HepG2 (cell line): Measurements from ENCODE around the gene PCBD2. TPM values are rescaled to one million over a fixed set of nuclear protein-coding genes. Genes with fewer than 3 reads are reported as not detected.

Source experiments
- ATRX ChIP-seq: sonication (generic); formaldehyde crosslinking; IDR thresholded peaks from 2 replicates; pipeline ENCODE4 v1.4.0; 2020; ENCODE audit warnings: missing genetic modification reagents, borderline replicate concordance
- ESRRA ChIP-seq: sonication (generic); formaldehyde crosslinking; IDR thresholded peaks from 2 replicates; pipeline ENCODE4 v1.5.1; 2020; ENCODE audit warnings: mild to moderate bottlenecking, low read depth, missing genetic modification reagents
- FOSL1 ChIP-seq: sonication (generic); formaldehyde crosslinking; IDR thresholded peaks from 2 replicates; pipeline ENCODE4 v1.9.0; 2021; ENCODE audit warnings: missing genetic modification reagents, borderline replicate concordance
- GTF2F1 ChIP-seq: fragments of 150-350 bp; IDR thresholded peaks from 2 replicates; pipeline ENCODE4 v1.6.1; 2014; ENCODE audit warnings: low read length
- KLF15 ChIP-seq: sonication (generic); formaldehyde crosslinking; IDR thresholded peaks from 2 replicates; pipeline ENCODE4 v1.8.1; 2023; ENCODE audit warnings: borderline replicate concordance, mild to moderate bottlenecking, inconsistent platforms, missing genetic modification reagents, mixed read lengths
- MZF1 ChIP-seq: sonication (generic); formaldehyde crosslinking; IDR thresholded peaks from 2 replicates; pipeline ENCODE4 v1.8.1; 2023; ENCODE audit warnings: mild to moderate bottlenecking, missing genetic modification reagents, borderline replicate concordance
- NONO ChIP-seq, 2 experiments: fragments of 450-650 bp in 1 of 2; sonication (generic) in 1 of 2; formaldehyde crosslinking in 1 of 2; IDR thresholded peaks in 1 of 2; conservative IDR thresholded peaks in 1 of 2; 2 replicates each; pipeline versions ENCODE4 v1.6.1 to v1.8.0; 2017 to 2022; ENCODE audit warnings: mild to moderate bottlenecking in 1 of 2, missing genetic modification reagents in 1 of 2, moderate library complexity in 1 of 2
- PHF20 ChIP-seq: sonication (generic); formaldehyde crosslinking; IDR thresholded peaks from 2 replicates; pipeline ENCODE4 v1.5.0; 2020; ENCODE audit warnings: mild to moderate bottlenecking, missing genetic modification reagents
- U2AF1 ChIP-seq: fragments of 200-400 bp; formaldehyde crosslinking; optimal IDR thresholded peaks from 2 replicates; pipeline ENCODE3; 2017; ENCODE audit warnings: mild to moderate bottlenecking, low read depth, low read length
- ZNF761 ChIP-seq: sonication (generic); formaldehyde crosslinking; conservative IDR thresholded peaks from 2 replicates; pipeline ENCODE4 v1.4.0; 2020; ENCODE audit warnings: mild to moderate bottlenecking, missing genetic modification reagents
- polyA plus RNA-seq, 8 experiments: library from polyadenylated mRNA; depleted of rRNA in 3 of 8; stranded (reverse) in 7 of 8; unstranded in 1 of 8; fragments of >200 nt; fragmentation: Illumina TruSeq in 4 of 8; extraction: Trizol in 4 of 8; gene quantifications; 2 replicates each; pipeline versions ENCODE4 v1.2.1 to v1.2.3, GENCODE V29; 2011 to 2016; ENCODE audit warnings: low read depth in 4 of 8, missing spikeins in 1 of 8, mixed read lengths in 1 of 8; ENCODE audit not compliant: insufficient read depth in 1 of 8
- total RNA-seq, 5 experiments: library from RNA; depleted of rRNA; stranded (reverse); fragments of >200 nt; fragmentation: Illumina TruSeq; extraction: Trizol; gene quantifications; 2 replicates each; pipeline ENCODE4 v1.2.3, GENCODE V29; 2016; ENCODE audit warnings: low read depth in 1 of 5
- TF ChIP-seq, protein P1 (sequence below): sonication (generic); formaldehyde crosslinking; IDR thresholded peaks from 2 replicates; pipeline ENCODE4 v1.4.0; 2020; ENCODE audit warnings: mild to moderate bottlenecking, missing genetic modification reagents
- TF ChIP-seq, protein P2 (sequence below): sonication (generic); formaldehyde crosslinking; IDR thresholded peaks from 2 replicates; pipeline ENCODE4 v1.5.0; 2020; ENCODE audit warnings: missing genetic modification reagents
- TF ChIP-seq, protein P3 (sequence below): sonication (generic); formaldehyde crosslinking; IDR thresholded peaks from 2 replicates; pipeline ENCODE4 v1.4.0; 2020; ENCODE audit warnings: mild to moderate bottlenecking, missing genetic modification reagents

PCBD2 gene
- total and polyA plus RNA-seq, 2 of the 13 experiments (the other 11 are each of a cell fraction or from before 2014, with no cell fraction given), result 5.5 to 12.0 TPM

DNA sequence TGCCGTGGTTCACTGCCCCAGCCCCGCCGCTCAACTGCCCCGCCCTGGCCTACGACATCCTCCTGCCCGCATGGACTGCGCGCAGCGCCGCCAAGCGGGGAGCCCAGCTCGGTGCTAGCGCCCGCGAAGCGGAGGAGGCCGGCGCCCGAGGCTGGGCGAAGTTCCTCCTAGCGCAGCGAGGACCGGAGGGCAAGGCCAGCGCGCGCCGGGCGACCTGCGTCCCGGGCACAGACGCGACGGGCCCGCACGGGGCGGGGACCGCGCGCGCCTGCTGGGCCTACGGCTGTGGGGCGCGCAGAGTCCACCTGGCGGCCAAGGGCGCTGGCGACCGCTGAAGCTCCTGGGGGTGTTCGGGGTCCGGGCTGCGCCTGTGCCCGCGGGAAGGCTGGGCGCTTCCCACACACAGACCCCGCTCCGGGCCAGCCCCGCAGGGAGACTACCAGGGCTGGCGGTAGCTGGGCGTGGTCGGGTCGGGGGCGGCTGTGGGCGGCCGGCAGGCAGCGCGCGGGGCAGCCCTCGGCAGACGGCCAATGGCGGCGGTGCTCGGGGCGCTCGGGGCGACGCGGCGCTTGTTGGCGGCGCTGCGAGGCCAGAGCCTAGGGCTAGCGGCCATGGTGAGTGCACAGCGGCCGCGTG is at the start of gene PCBD2 (continued):
- peak; percentile 89 for TF ChIP-seq ESRRA
- peak; percentile 89; the same call in 1 of the 2 replicates for TF ChIP-seq ZNF761 (CRISPR knock-in tag)
- TF ChIP-seq NONO (IDR thresholded peaks at IDR 0.05), result no peak
- TF ChIP-seq NONO (CRISPR knock-in tag; conservative IDR thresholded peaks at IDR 0.05), result peak; percentile 98
- TF ChIP-seq U2AF1, result peak; percentile 33
- TF ChIP-seq MZF1 (CRISPR knock-in tag), result no peak
- no peak for TF ChIP-seq FOSL1
- TF ChIP-seq ATRX (CRISPR knock-in tag), result no peak
- no peak; the same call in 1 of the 2 replicates for TF ChIP-seq KLF15
- TF ChIP-seq, protein P1, sequence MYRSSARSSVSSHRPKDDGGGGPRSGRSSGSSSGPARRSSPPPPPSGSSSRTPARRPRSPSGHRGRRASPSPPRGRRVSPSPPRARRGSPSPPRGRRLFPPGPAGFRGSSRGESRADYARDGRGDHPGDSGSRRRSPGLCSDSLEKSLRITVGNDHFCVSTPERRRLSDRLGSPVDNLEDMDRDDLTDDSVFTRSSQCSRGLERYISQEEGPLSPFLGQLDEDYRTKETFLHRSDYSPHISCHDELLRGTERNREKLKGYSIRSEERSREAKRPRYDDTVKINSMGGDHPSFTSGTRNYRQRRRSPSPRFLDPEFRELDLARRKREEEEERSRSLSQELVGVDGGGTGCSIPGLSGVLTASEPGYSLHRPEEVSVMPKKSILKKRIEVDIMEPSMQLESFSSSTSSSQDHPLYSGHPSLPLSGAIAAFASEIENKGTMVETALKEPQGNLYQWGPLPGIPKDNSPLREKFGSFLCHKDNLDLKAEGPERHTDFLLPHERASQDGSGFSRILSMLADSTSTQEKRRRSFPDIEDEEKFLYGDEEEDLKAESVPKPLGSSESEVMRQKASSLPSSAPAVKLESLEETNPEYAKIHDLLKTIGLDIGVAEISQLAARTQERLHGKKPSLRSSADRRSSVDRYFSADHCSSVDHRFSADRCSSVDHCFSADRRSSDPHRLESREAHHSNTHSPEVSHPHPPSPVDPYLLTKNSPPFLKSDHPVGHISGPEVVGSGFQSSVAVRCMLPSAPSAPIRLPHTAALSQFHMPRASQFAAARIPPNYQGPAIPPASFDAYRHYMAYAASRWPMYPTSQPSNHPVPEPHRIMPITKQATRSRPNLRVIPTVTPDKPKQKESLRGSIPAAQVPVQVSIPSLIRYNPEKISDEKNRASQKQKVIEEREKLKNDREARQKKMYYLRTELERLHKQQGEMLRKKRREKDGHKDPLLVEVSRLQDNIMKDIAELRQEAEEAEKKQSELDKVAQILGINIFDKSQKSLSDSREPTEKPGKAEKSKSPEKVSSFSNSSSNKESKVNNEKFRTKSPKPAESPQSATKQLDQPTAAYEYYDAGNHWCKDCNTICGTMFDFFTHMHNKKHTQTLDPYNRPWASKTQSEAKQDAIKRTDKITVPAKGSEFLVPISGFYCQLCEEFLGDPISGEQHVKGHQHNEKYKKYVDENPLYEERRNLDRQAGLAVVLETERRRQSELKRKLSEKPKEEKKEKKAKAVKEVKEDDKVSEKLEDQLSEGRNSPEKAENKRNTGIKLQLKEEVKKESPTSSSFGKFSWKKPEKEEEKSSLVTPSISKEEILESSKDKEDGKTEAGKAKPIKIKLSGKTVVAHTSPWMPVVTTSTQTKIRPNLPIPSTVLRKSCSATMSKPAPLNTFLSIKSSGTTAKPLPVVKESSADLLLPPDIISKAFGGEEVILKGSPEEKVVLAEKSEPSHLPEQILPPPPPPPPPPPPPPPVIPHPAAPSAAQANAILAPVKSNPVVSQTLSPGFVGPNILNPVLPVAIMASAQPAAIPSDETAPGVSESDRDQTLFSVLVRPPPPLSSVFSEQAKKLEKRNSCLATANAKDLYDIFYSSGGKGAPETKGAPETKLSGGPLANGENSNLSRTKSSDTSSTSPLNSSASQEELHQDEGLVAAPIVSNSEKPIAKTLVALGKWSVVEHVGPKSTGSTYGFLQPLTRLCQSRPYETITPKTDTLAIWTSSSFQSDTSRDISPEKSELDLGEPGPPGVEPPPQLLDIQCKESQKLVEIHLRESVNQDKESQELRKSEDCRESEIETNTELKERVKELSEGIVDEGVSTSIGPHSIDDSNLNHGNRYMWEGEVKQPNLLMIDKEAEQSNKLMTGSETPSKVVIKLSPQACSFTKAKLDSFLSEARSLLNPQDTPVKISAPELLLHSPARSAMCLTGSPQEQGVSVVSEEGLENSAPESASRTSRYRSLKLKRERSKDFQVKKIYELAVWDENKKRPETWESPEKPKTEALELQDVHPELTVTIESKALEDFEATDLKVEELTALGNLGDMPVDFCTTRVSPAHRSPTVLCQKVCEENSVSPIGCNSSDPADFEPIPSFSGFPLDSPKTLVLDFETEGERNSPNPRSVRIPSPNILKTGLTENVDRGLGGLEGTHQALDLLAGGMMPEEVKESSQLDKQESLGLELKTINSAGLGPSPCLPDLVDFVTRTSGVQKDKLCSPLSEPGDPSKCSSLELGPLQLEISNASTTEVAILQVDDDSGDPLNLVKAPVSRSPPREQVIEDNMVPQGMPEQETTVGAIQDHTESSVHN (CRISPR knock-in tag), result peak; percentile 73; the same call in 1 of the 2 replicates
- TF ChIP-seq PHF20 (CRISPR knock-in tag), result no peak; the same call in none of the 2 replicates
- TF ChIP-seq GTF2F1, result no peak
- TF ChIP-seq, protein P2, sequence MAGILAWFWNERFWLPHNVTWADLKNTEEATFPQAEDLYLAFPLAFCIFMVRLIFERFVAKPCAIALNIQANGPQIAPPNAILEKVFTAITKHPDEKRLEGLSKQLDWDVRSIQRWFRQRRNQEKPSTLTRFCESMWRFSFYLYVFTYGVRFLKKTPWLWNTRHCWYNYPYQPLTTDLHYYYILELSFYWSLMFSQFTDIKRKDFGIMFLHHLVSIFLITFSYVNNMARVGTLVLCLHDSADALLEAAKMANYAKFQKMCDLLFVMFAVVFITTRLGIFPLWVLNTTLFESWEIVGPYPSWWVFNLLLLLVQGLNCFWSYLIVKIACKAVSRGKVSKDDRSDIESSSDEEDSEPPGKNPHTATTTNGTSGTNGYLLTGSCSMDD (CRISPR knock-in tag), result no peak
- TF ChIP-seq, protein P3, sequence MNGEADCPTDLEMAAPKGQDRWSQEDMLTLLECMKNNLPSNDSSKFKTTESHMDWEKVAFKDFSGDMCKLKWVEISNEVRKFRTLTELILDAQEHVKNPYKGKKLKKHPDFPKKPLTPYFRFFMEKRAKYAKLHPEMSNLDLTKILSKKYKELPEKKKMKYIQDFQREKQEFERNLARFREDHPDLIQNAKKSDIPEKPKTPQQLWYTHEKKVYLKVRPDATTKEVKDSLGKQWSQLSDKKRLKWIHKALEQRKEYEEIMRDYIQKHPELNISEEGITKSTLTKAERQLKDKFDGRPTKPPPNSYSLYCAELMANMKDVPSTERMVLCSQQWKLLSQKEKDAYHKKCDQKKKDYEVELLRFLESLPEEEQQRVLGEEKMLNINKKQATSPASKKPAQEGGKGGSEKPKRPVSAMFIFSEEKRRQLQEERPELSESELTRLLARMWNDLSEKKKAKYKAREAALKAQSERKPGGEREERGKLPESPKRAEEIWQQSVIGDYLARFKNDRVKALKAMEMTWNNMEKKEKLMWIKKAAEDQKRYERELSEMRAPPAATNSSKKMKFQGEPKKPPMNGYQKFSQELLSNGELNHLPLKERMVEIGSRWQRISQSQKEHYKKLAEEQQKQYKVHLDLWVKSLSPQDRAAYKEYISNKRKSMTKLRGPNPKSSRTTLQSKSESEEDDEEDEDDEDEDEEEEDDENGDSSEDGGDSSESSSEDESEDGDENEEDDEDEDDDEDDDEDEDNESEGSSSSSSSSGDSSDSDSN (CRISPR knock-in tag), result peak; percentile 99
